Nephron progenitor cell (in vitro differentiated cells): Measurements from ENCODE around the gene VMP1.

Experiments used
- DNase-seq: peaks from one replicate; pipeline ENCODE4 v3.0.0; 2021
- H3K27ac Mint-ChIP-seq: 2 replicates; pipeline ENCODE4 v1.8.0; 2021; ENCODE audit warnings: mild to moderate bottlenecking, moderate library complexity, mixed read lengths
- H3K27me3 Mint-ChIP-seq: 2 replicates; pipeline ENCODE4 v1.8.0; 2021; ENCODE audit warnings: mild to moderate bottlenecking, low read depth, mixed read lengths; ENCODE audit not compliant: poor library complexity
- H3K36me3 Mint-ChIP-seq: 2 replicates; pipeline ENCODE4 v1.8.0; 2021; ENCODE audit warnings: low read depth, mixed read lengths
- H3K4me1 Mint-ChIP-seq: 2 replicates; pipeline ENCODE4 v1.8.0; 2021; ENCODE audit warnings: mixed read lengths
- H3K4me3 Mint-ChIP-seq: 2 replicates; pipeline ENCODE4 v1.8.0; 2021; ENCODE audit warnings: mild to moderate bottlenecking, moderate library complexity, mixed read lengths
- H3K9me3 Mint-ChIP-seq: 2 replicates; pipeline ENCODE4 v1.8.0; 2021; ENCODE audit warnings: mild to moderate bottlenecking, moderate library complexity, mixed read lengths
- TF ChIP-seq, protein P1 (sequence below): fragments of 200-600 bp; sonication (generic); IDR thresholded peaks from 2 replicates; pipeline ENCODE4 v1.5.0; 2021; ENCODE audit warnings: antibody characterized with exemption

VMP1 gene

GRCh38 chr17:59814276-59814675 is 106.8 kb downstream of the VMP1 start:
- Mint-ChIP-seq H3K9me3 (no peaks in the 10 kb centered on the region), H3K4me3 (no peak overlapping the region), H3K4me1 (no peaks in the 10 kb centered on the region), H3K27me3 (no peaks in the 10 kb centered on the region), H3K36me3 (peaks cover 38% of the 10 kb centered on the region), H3K27ac (no peak overlapping the region)
- DNase-seq: no peak
- TF ChIP-seq, protein P1, sequence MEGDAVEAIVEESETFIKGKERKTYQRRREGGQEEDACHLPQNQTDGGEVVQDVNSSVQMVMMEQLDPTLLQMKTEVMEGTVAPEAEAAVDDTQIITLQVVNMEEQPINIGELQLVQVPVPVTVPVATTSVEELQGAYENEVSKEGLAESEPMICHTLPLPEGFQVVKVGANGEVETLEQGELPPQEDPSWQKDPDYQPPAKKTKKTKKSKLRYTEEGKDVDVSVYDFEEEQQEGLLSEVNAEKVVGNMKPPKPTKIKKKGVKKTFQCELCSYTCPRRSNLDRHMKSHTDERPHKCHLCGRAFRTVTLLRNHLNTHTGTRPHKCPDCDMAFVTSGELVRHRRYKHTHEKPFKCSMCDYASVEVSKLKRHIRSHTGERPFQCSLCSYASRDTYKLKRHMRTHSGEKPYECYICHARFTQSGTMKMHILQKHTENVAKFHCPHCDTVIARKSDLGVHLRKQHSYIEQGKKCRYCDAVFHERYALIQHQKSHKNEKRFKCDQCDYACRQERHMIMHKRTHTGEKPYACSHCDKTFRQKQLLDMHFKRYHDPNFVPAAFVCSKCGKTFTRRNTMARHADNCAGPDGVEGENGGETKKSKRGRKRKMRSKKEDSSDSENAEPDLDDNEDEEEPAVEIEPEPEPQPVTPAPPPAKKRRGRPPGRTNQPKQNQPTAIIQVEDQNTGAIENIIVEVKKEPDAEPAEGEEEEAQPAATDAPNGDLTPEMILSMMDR: no peak

DNA sequence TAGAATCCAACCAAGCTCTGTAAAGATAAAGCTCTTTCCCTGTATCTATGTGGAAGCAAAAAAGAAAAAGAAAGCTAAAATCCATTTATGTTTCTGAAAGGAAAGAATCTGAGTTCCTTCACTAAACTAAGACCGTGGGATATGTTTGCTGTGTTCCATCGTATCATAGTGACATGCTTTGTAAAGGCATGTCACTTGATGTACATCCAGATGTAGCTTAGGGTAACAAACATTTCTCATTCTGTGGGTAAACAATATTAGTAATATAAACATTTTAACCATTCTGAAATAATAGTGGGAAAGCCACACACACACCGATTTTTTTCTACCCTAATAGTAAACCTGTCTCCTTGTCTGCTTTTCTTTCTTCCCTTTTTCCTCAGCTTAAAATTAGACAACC is 107.2 kb downstream of the VMP1 start:
- no peak for DNase-seq
- no peaks in the 10 kb centered on the region for H3K9me3 Mint-ChIP-seq
- H3K27me3 Mint-ChIP-seq: no peaks in the 10 kb centered on the region
- H3K4me1 Mint-ChIP-seq: no peaks in the 10 kb centered on the region
- H3K4me3 Mint-ChIP-seq: no peak overlapping the region
- H3K36me3 Mint-ChIP-seq: peaks cover 38% of the 10 kb centered on the region
- TF ChIP-seq, protein P1: no peak
- H3K27ac Mint-ChIP-seq: no peak overlapping the region

DNA sequence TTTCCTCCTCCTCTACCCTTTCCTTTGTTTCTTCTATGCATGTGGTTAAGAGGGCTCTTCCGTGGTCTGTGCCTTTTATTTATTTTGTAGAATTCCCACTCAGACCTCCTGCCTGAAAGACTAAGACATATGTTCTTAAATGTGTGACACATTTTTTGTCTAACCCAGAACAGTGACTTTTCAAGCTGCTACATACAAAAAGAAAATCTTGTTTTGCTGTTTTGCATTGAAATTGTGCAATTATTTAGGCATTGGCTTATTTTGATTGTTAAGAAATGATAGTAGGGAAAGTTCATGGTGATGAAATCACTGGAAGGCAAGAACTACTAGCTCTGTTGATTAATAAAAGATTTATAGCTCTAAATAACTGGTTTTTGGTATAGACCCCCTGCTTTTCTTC is 108.5 kb downstream of the VMP1 start:
- Mint-ChIP-seq H3K27me3 (no peaks in the 10 kb centered on the region), H3K4me3 (no peak overlapping the region), H3K36me3 (peaks cover 44% of the 10 kb centered on the region), H3K9me3 (no peaks in the 10 kb centered on the region), H3K27ac (no peak overlapping the region), H3K4me1 (no peaks in the 10 kb centered on the region)
- TF ChIP-seq, protein P1: no peak
- no peak for DNase-seq

GRCh38 chr17:59825533-59826322 is 118.3 kb downstream of the VMP1 start:
- Mint-ChIP-seq H3K27me3 (no peaks in the 10 kb centered on the region), H3K27ac (no peak overlapping the region), H3K4me3 (no peak overlapping the region), H3K36me3 (peaks cover 18% of the 10 kb centered on the region), H3K4me1 (peaks cover 11% of the 10 kb centered on the region), H3K9me3 (no peaks in the 10 kb centered on the region)
- no peak for DNase-seq
- TF ChIP-seq, protein P1: no peak

DNA sequence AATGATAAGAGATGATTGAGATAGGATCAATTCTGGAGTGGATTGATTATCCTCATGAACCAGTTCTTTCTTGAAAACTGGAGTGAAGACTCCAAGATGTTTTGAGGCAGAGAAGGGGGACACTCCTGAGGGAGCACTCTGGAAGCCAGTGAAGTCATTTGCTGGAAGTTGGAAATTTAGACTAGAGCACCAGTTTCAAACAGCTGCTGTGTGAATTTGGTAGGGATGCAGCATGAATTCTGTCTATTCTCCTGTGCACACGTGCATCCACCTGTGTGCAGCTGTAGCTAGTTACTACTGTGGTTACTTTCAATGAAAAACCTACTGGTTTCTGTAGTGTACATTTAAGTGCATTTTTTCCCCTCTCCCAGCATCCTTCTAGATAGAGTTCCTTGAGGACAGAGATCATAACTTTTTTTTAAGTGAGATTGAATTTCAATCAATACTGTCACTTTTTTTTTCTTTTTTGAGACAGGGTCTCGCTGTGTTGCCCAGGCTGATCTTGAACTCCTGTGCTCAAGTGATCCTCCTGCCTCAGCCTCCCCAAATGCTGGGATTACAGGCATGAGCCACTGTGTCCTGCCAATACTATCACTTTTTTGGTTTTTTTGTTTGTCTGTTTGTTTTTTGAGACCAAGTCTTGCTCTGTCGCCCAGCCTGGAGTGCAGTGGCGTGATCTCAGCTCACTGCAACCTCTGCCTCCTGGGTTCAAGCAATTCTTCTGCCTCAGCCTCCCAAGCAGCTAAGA is 119.4 kb downstream of the VMP1 start:
- H3K4me1 Mint-ChIP-seq: peaks cover 11% of the 10 kb centered on the region
- no peak overlapping the region for H3K27ac Mint-ChIP-seq

More for the DNA sequence above, 119.4 kb downstream of the VMP1 start:
- no peak for DNase-seq
- H3K27me3 Mint-ChIP-seq: no peaks in the 10 kb centered on the region
- no peaks in the 10 kb centered on the region for H3K9me3 Mint-ChIP-seq
- peaks cover 18% of the 10 kb centered on the region for H3K36me3 Mint-ChIP-seq
- H3K4me3 Mint-ChIP-seq: no peak overlapping the region
- TF ChIP-seq, protein P1: no peak
